Measurements from ENCODE around the gene FRMD4B.
"Not testable (repeated sequence)": the region's sequence is repeated elsewhere in the genome, so short reads cannot be mapped to it uniquely, and the experiment has no call there.

FRMD4B gene

DNA sequence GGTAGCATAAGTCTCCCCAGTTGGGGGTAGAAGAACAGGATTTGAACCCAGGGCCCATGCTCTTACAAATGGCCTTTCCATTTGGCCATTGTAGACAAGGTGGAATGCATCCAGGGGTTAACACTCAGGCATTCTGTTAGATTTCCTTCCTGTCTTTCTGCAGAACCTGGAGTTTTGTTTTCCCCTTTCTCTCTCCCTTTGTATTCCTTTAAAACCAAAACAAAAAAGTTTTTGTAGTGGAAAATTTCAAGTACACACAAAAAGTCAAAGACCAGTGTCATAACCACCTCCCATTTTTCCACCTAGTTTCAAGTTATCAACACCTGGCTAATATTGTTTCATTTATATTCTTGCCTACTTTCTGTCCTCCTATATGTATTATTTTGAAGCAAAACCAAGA is 26.0 kb downstream of the FRMD4B start:
- no peak for DNase-seq

GRCh38 chr3:69359339-69359893 is 26.5 kb downstream of the FRMD4B start:
- no peak for DNase-seq

GRCh38 chr3:69357196-69357595 is 28.7 kb downstream of the FRMD4B start:
- DNase-seq = no peak

DNA sequence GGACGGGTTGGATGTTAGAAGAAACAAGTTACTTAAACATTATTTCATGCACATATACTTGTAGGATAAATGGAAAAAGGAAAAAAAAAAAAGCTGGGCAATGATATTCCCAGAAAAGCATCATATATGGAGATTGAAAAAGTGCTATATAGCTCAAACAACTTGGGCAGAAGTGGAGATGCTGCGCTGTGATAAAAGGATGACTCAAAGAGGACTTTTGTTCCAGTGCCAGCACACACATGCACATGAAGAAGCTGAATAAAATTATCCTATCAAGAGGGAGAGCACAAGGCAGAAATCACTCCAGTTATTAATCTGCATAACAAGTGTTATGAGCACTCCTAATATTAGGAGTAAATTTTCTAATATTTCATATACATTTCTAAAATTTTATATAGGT is 30.9 kb downstream of the FRMD4B start:
- no peak for DNase-seq

DNA sequence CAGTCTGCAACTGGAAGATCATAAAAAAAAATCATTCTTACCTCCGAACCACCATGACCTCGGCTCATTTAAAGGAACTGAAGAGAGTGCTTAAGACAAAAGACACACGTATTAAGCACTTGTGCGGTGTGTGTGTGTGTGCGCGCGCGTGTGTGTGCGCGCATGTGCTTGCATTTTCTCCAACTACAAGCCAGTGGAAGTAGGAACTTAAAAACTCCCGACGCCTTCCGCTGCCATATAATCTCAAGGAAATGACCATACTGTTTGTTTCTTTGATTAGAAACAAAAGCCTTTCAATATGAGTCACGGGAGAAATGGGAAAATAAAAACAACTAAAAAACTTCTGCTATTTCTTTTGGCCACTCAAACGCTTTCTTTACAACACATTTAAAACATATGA is 32.4 kb downstream of the FRMD4B start:
- no peak for DNase-seq

- no peak for DNase-seq
These were observed 32.8 kb downstream of the FRMD4B start for GRCh38 chr3:69353088-69353478.

DNA sequence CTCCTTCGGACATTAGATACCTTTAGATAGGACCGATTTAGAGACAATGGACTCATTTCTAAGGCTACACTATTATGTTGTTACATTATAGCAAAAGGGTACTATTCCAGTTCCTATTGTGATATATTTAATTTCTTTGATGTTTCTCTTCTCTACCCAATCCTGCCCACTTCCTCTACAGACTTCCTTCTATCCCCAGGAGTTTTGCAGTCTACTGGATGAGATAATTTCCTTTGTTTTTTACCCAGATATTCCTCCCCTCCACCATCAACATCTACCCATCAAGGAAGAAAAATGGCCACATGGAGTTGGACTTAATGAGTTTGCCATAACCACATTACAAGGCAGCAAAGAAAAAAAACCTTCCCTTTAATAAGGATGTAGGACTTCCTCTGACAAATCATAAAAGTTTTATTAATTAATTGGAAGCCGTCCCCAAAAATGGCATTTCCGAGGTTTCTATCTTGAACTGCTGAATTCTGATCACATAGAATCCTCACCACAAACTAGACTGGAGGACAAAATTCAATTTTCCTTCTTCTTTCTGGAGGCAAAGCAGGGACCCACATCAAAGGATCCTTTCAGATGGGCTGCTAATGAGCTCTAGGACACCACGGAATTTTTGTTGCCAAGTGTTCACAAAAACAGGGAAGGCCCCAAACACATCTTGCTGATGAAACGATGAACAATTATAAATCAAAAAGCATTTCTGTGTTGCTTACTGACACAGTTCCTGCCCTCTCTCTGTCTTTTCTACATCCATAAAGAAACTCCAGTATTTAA is 33.4 kb downstream of the FRMD4B start:
- DNase-seq = no peak

DNA sequence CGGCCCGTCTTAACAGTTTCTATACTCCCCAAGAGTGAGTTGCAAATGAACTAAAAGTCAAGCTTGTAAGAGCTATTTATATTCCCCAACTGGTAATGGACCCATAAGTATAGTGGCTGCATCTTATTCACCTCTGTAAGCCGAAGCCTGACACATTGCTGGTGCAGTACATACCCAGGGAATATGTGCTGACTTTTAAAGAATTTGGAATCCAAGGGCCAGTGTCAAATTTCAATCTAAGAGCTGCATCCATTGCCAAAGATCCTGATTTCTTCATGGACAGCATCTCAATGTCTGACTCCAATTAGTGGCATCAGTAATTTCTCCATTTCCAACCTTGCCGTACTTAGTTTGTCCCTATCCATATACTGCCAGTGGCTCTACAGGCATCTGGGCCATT is 42.0 kb downstream of the FRMD4B start:
- DNase-seq = no peak

DNA sequence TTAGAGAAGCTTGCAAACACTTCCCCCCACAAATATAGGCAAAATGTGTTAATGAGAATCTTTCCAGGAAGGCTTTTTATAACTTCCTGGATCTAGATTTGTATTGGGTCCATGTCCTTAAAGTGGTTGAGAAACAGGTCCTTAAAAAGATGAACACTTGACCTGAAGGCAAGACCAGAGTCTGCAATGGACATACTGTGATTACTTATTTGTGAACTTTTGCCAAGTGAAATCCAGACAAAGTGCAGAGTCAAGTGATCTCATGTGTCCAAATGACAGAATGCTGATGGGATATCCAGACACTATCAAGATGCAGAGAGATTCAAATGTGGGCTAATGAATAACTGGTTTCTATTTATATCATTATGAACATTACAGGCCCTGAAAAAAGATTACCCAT is 43.8 kb downstream of the FRMD4B start:
- no peak for DNase-seq

GRCh38 chr3:69339760-69340159 is 46.1 kb downstream of the FRMD4B start:
- DNase-seq = no peak

DNA sequence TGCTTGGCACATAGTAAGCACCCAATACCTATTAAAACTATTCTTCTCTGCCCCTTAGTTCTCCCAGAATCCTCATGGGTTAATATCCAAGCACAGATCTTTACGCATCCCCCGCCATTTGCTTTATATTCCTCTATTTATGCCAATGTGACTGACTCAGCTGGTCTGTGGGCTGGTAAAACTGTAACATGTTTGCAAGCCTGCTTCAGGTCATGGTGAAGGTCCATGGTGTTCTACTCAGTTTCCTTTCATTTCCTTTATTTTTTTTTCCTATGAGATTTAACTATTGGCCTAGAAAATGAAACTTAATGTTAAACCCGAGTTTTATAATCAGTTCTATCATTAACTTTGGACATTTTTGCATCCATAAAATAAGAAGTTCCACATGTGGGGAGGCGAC is 47.0 kb downstream of the FRMD4B start:
- DNase-seq = no peak

DNA sequence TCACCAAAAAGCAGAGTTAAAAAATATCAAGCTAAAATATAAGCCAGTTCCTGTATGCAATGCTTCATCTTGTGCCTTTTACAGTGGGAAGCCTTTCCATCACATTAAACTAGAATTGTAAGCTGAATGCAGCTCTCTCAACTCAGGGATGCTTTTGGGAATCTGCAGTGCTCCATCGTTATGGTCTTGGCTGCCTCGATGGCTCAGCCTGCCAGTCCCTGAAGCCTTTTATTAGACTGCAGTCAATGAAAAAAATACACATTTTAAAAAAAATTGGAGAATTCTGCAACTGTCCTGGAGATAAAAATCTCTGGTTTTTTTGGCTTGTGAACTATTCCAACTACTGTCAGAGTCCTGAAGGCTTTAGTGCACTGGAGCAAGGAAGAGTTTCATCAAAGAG is 53.0 kb downstream of the FRMD4B start:
- DNase-seq = no peak

DNA sequence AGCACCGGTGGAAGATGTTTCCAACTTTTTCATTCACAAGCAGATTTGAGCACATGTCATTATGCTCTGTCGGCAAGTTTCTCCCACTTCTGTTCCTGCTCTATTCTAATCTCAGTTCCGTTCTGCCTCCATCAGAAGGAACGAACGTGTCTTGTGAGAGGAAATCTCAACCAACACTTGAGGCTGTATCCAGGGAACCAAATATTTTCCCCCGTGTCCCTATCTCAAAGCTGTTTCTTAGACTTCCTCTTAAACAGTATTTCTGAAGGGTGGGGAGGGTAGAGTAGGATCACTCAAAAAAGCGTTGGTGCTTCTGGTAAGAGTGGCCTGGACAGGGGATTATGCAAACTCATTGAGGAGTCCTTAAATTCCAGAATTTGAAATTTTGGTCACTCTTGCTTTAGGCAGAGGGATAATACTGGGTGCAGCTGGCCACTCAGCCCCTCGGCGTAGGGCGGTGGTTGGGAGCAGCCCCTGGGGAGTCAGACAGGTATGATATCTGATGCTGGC is 54.9 kb downstream of the FRMD4B start:
- DNase-seq = no peak

GRCh38 chr3:69329892-69330291 is 56.0 kb downstream of the FRMD4B start:
- no peak for DNase-seq

- no peak for DNase-seq
These were observed 57.0 kb downstream of the FRMD4B start for GRCh38 chr3:69328963-69329302.

DNA sequence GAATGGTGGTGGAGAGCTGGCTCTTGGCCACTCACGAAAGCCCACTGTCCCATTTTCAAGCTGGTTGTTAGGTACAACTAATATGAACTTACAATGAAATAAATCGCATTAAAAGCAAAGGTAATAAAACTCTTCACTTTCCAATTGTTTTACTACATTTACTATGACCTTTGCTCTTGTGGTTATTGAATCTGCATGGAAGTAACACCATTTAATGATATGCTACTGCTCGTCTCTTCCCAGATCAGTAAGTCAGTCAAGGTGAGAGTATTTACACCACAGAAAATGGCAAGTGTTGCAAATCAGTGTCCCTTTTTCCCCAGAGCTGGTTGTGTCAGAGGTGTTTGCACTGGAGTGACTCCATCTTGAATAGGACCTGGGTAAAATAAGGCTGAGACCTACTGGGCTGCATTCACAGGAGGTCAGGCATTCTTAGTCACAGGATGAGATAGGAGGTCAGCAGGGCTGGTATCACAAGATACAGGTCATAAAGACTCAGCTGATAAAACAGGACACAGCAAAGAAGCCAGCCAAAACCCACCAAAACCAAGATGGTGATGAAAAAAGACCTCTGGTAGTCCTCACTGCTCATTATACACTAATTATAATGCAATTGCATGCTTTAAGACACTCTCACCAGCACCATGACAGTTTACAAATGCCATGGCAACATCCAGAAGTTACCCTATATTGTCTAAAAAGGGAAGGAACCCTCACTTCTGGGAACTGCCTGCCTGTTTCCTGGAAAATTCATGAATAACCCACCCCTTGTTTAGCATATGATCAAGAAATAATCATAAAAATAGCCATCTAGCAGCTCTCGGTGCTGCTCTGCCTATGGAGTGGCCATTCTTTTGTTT is 57.6 kb downstream of the FRMD4B start:
- no peak for DNase-seq

- peak; percentile 45 to 61 for DNase-seq
These were observed 59.0 kb downstream of the FRMD4B start for GRCh38 chr3:69326855-69327300.

DNA sequence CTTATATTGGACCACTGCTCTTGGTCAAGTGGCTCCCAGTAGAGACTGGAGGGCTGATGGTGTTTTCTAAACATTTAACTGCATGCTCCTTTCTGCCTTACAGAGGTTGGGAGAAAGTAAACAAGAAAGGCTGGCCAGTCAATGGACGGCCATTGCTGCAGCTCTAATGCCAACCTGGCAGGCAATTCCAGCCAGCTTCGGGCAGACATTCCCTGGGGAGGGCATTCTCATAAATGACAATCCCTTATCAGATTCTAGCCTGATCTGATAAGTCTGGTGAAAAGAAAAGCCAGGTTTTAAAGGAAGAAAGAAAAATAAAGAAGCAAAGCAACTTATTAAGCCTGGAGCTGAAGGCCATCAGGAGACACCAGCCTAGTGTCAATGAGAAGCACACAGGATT is 60.7 kb downstream of the FRMD4B start:
- no peak for DNase-seq

DNA sequence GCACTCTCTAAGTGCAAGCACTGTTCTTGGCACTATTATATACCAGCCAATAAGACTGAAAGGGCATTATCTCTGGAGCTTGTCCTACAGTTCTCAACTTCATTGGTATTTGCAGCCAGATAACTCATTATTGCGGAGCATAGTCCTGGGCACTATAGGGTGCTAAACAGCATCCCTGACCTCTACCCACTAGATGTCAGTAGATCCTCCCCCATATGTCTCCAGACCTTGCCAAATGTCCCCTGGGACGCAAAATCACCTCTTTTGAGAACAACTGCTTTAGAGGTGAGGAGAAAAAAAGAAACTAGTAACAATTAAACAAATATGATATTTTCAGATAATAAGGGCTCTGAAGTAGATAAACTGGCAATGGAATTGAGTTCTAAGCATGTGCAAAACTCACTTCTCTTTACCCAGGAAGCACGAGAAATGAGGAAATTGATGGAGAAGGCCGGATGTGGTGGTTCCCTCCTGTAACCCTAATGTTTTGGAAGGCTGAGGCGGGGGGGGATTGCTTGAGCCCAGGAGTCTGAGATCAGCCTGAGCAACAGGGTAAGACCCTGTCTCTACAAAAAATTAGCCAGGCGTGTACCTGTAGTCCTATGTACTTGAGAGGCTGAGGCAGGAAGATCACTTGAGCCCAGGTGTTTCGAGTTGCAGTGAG is 61.4 kb downstream of the FRMD4B start:
- DNase-seq = no peak

- no peak for DNase-seq
These were observed 61.9 kb downstream of the FRMD4B start for GRCh38 chr3:69323941-69324340.

- not testable (repeated sequence) for DNase-seq
These were observed 63.4 kb downstream of the FRMD4B start for GRCh38 chr3:69322512-69322911.

DNA sequence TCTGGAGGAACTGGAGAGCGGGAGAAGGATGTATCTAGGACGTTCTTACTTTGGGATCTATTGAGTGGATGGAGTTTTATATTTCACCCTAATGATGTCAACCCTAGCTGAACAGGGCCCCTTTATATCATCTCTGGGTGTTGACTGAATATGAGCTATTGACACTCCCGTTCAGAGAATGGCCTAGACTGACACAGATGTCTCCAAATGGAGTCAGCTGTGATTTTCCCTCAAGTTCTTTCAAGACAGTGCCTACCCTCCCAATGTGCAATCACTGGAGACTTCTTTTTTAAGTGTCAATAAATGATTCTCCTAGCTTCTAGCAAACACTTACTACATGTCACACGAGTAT is 63.8 kb downstream of the FRMD4B start:
- DNase-seq = no peak
